ENCODE results near the gene GNE.

Gene GNE

GRCh38 chr9:36211510-36211909 is 46.7 kb downstream of the GNE start:
- Histone ChIP-seq H3K4me3 (ENCODE audit: low read length in 2 of 2) (no peak overlapping the region), H3K4me2 (ENCODE audit: insufficient read depth, low read length, poor library complexity, severe bottlenecking) (no peak overlapping the region), H3K4ac (ENCODE audit: low read length) (no peak overlapping the region), H3K27me3 (ENCODE audit: control insufficient read depth in 3 of 3, insufficient read depth in 3 of 3, low read depth in 1 of 3, low read length in 3 of 3) (no peaks in the 10 kb centered on the region), H2AFZ (ENCODE audit: low read length) (no peak overlapping the region), H3K23ac (ENCODE audit: low read depth, low read length, poor library complexity) (no peak overlapping the region), H2BK5ac (ENCODE audit: low read length) (no peak overlapping the region), H2AK5ac (ENCODE audit: low read depth, low read length) (no peak overlapping the region), H2BK15ac (ENCODE audit: low read length) (no peak overlapping the region), H4K91ac (ENCODE audit: low read depth, low read length, poor library complexity) (no peak overlapping the region), H2BK120ac (ENCODE audit: low read depth, low read length) (no peak overlapping the region), H3K36me3 (replicated peaks in 1 of 2; ENCODE audit: control insufficient read depth in 2 of 2, insufficient read depth in 2 of 2, low read length in 2 of 2) (peaks cover 46 to 94% of the 10 kb centered on the region in 2 donors), H3K18ac (ENCODE audit: low read length) (no peak overlapping the region), H3K79me1 (ENCODE audit: low read depth, low read length) (peaks cover 18% of the 10 kb centered on the region), H3K27ac (replicated peaks; ENCODE audit: low read length) (no peak overlapping the region), H3K9me3 (replicated peaks in 1 of 2; ENCODE audit: control insufficient read depth in 2 of 2, insufficient read depth in 1 of 2, low read depth in 1 of 2, low read length in 2 of 2) (no peaks in the 10 kb centered on the region), H3K14ac (ENCODE audit: low read length) (no peak overlapping the region), H4K8ac (ENCODE audit: low read depth, low read length) (no peak overlapping the region), H2BK12ac (ENCODE audit: low read length) (no peak overlapping the region), H3K9ac (ENCODE audit: low read depth, low read length, poor library complexity) (no peak overlapping the region), H3K4me1 (ENCODE audit: control insufficient read depth in 2 of 2, insufficient read depth in 1 of 2, low read depth in 1 of 2, low read length in 2 of 2) (peaks cover 3 to 12% of the 10 kb centered on the region in 2 donors)
- DNase-seq (ENCODE audit: low spot score), result no peak
- WGBS, 2 donors (ENCODE audit: extremely low coverage in 2 of 2, insufficient read length in 2 of 2, insufficient replicate concordance in 1 of 2), result no CpG with 5 or more reads among the region's 7 CpGs

- Histone ChIP-seq H3K36me3 (replicated peaks in 1 of 2; ENCODE audit: control insufficient read depth in 2 of 2, insufficient read depth in 2 of 2, low read length in 2 of 2) (peaks cover 45 to 97% of the 10 kb centered on the region in 2 donors), H3K27ac (replicated peaks; ENCODE audit: low read length) (no peak overlapping the region)
- no CpG with 5 or more reads among the region's 8 CpGs for WGBS, 2 donors (ENCODE audit: extremely low coverage in 2 of 2, insufficient read length in 2 of 2, insufficient replicate concordance in 1 of 2)
These were observed 47.5 kb downstream of the GNE start for GRCh38 chr9:36210722-36211121.

GRCh38 chr9:36208521-36209253 is 49.6 kb downstream of the GNE start:
- Histone ChIP-seq H3K23ac (ENCODE audit: low read depth, low read length, poor library complexity) (no peak overlapping the region), H2AK5ac (ENCODE audit: low read depth, low read length) (no peak overlapping the region), H2BK120ac (ENCODE audit: low read depth, low read length) (no peak overlapping the region), H4K91ac (ENCODE audit: low read depth, low read length, poor library complexity) (no peak overlapping the region), H3K9ac (ENCODE audit: low read depth, low read length, poor library complexity) (no peak overlapping the region), H2AFZ (ENCODE audit: low read length) (no peak overlapping the region), H3K14ac (ENCODE audit: low read length) (no peak overlapping the region), H2BK12ac (ENCODE audit: low read length) (no peak overlapping the region), H3K9me3 (replicated peaks in 1 of 2; ENCODE audit: control insufficient read depth in 2 of 2, insufficient read depth in 1 of 2, low read depth in 1 of 2, low read length in 2 of 2) (no peaks in the 10 kb centered on the region), H3K36me3 (replicated peaks in 1 of 2; ENCODE audit: control insufficient read depth in 2 of 2, insufficient read depth in 2 of 2, low read length in 2 of 2) (peaks cover 60 to 96% of the 10 kb centered on the region in 2 donors), H3K18ac (ENCODE audit: low read length) (no peak overlapping the region), H2BK15ac (ENCODE audit: low read length) (no peak overlapping the region), H3K4me2 (ENCODE audit: insufficient read depth, low read length, poor library complexity, severe bottlenecking) (no peak overlapping the region), H3K79me1 (ENCODE audit: low read depth, low read length) (peaks cover 20% of the 10 kb centered on the region), H4K8ac (ENCODE audit: low read depth, low read length) (no peak overlapping the region), H3K4me1 (ENCODE audit: control insufficient read depth in 2 of 2, insufficient read depth in 1 of 2, low read depth in 1 of 2, low read length in 2 of 2) (peaks cover 3 to 13% of the 10 kb centered on the region in 2 donors), H3K27me3 (ENCODE audit: control insufficient read depth in 3 of 3, insufficient read depth in 3 of 3, low read depth in 1 of 3, low read length in 3 of 3) (no peaks in the 10 kb centered on the region), H3K27ac (replicated peaks; ENCODE audit: low read length) (no peak overlapping the region), H3K4me3 (ENCODE audit: low read length in 2 of 2) (no peak overlapping the region), H3K4ac (ENCODE audit: low read length) (no peak overlapping the region), H2BK5ac (ENCODE audit: low read length) (no peak overlapping the region)
- DNase-seq (ENCODE audit: low spot score), result no peak
- no CpG with 5 or more reads among the region's 10 CpGs for WGBS, 2 donors (ENCODE audit: extremely low coverage in 2 of 2, insufficient read length in 2 of 2, insufficient replicate concordance in 1 of 2)

More at GRCh38 chr9:36210722-36211121, 47.5 kb downstream of the GNE start:
- no peak overlapping the region for H4K91ac ChIP-seq (ENCODE audit: low read depth, low read length, poor library complexity)
- no peak overlapping the region for H3K4me3 ChIP-seq (ENCODE audit: low read length in 2 of 2)
- peaks cover 20% of the 10 kb centered on the region for H3K79me1 ChIP-seq (ENCODE audit: low read depth, low read length)
- H3K4me1 ChIP-seq (ENCODE audit: control insufficient read depth in 2 of 2, insufficient read depth in 1 of 2, low read depth in 1 of 2, low read length in 2 of 2), result peaks cover 3 to 13% of the 10 kb centered on the region in 2 donors
- no peak overlapping the region for H3K23ac ChIP-seq (ENCODE audit: low read depth, low read length, poor library complexity)
- H3K27me3 ChIP-seq (ENCODE audit: control insufficient read depth in 3 of 3, insufficient read depth in 3 of 3, low read depth in 1 of 3, low read length in 3 of 3), result no peaks in the 10 kb centered on the region
- DNase-seq (ENCODE audit: low spot score), result no peak
- H3K4ac ChIP-seq (ENCODE audit: low read length), result no peak overlapping the region
- H2BK15ac ChIP-seq (ENCODE audit: low read length), result no peak overlapping the region
- H3K18ac ChIP-seq (ENCODE audit: low read length), result no peak overlapping the region
- H2AK5ac ChIP-seq (ENCODE audit: low read depth, low read length), result no peak overlapping the region
- H2BK12ac ChIP-seq (ENCODE audit: low read length), result no peak overlapping the region
- no peak overlapping the region for H2AFZ ChIP-seq (ENCODE audit: low read length)
- H3K4me2 ChIP-seq (ENCODE audit: insufficient read depth, low read length, poor library complexity, severe bottlenecking), result no peak overlapping the region
- H3K14ac ChIP-seq (ENCODE audit: low read length), result no peak overlapping the region
- no peak overlapping the region for H3K9ac ChIP-seq (ENCODE audit: low read depth, low read length, poor library complexity)
- no peak overlapping the region for H4K8ac ChIP-seq (ENCODE audit: low read depth, low read length)
- no peaks in the 10 kb centered on the region for H3K9me3 ChIP-seq (replicated peaks in 1 of 2; ENCODE audit: control insufficient read depth in 2 of 2, insufficient read depth in 1 of 2, low read depth in 1 of 2, low read length in 2 of 2)
- H2BK5ac ChIP-seq (ENCODE audit: low read length), result no peak overlapping the region
- no peak overlapping the region for H2BK120ac ChIP-seq (ENCODE audit: low read depth, low read length)

GRCh38 chr9:36207546-36208012 is 50.7 kb downstream of the GNE start:
- no peak overlapping the region for H3K14ac ChIP-seq (ENCODE audit: low read length)
- no peak overlapping the region for H3K18ac ChIP-seq (ENCODE audit: low read length)
- H2AFZ ChIP-seq (ENCODE audit: low read length), result no peak overlapping the region
- no peak overlapping the region for H3K9ac ChIP-seq (ENCODE audit: low read depth, low read length, poor library complexity)
- H4K8ac ChIP-seq (ENCODE audit: low read depth, low read length), result no peak overlapping the region
- H3K79me1 ChIP-seq (ENCODE audit: low read depth, low read length), result peaks cover 20% of the 10 kb centered on the region
- peaks cover 61 to 96% of the 10 kb centered on the region in 2 donors for H3K36me3 ChIP-seq (replicated peaks in 1 of 2; ENCODE audit: control insufficient read depth in 2 of 2, insufficient read depth in 2 of 2, low read length in 2 of 2)
- no peak overlapping the region for H2BK15ac ChIP-seq (ENCODE audit: low read length)
- no peaks in the 10 kb centered on the region for H3K27me3 ChIP-seq (ENCODE audit: control insufficient read depth in 3 of 3, insufficient read depth in 3 of 3, low read depth in 1 of 3, low read length in 3 of 3)
- no peak overlapping the region for H3K23ac ChIP-seq (ENCODE audit: low read depth, low read length, poor library complexity)
- DNase-seq (ENCODE audit: low spot score), result no peak
- H3K4me3 ChIP-seq (ENCODE audit: low read length in 2 of 2), result no peak overlapping the region
- no peak overlapping the region for H2AK5ac ChIP-seq (ENCODE audit: low read depth, low read length)
- H3K9me3 ChIP-seq (replicated peaks in 1 of 2; ENCODE audit: control insufficient read depth in 2 of 2, insufficient read depth in 1 of 2, low read depth in 1 of 2, low read length in 2 of 2), result no peaks in the 10 kb centered on the region
- no peak overlapping the region for H2BK120ac ChIP-seq (ENCODE audit: low read depth, low read length)
- H3K4ac ChIP-seq (ENCODE audit: low read length), result no peak overlapping the region
- H2BK5ac ChIP-seq (ENCODE audit: low read length), result no peak overlapping the region
- no peak overlapping the region for H2BK12ac ChIP-seq (ENCODE audit: low read length)
- H4K91ac ChIP-seq (ENCODE audit: low read depth, low read length, poor library complexity), result no peak overlapping the region
- H3K4me1 ChIP-seq (ENCODE audit: control insufficient read depth in 2 of 2, insufficient read depth in 1 of 2, low read depth in 1 of 2, low read length in 2 of 2), result peaks cover 3 to 13% of the 10 kb centered on the region in 2 donors
- WGBS, 2 donors (ENCODE audit: extremely low coverage in 2 of 2, insufficient read length in 2 of 2, insufficient replicate concordance in 1 of 2), result no CpG with 5 or more reads among the region's 1 CpG
- no peak overlapping the region for H3K27ac ChIP-seq (replicated peaks; ENCODE audit: low read length)
- no peak overlapping the region for H3K4me2 ChIP-seq (ENCODE audit: insufficient read depth, low read length, poor library complexity, severe bottlenecking)

Measured in neuronal stem cell (in vitro differentiated cells).